Endothelial cell of hepatic sinusoid (primary cell): ENCODE data around the gene ABHD17C.

Experiments
- in situ Hi-C: cut with HindIII; loops from 2 replicates; pipeline ENCODE4 v1.10.0; 2017; ENCODE audit warnings: low sequenced_read_pairs

ABHD17C gene

GRCh38 chr15:80780416-80781221 lies 85.5 kb downstream of the ABHD17C start:
- in situ Hi-C loops = no loop called here

- in situ Hi-C loops = no loop called here
Measured at GRCh38 chr15:80783260-80783659, 88.2 kb downstream of the ABHD17C start.

DNA sequence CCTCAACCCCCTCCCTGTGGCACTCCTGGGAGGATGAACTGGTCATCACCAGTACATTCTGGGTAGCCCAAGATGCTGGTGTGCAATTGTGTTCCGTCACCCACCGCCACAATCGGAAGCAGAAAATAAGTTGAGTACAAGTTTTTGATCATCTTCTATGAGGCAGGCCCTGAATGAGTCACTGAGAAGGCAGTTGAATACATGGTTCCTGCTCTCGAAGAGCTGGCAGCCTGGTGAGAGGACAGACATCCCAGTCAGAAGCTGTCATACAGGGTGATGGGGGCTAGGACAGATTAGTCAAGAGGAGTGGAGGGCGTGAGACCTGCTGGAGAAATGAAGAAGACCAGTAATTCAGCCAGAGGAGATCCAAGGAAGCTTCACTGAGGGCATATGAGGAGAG lies 90.2 kb downstream of the ABHD17C start:
- in situ Hi-C loops = loop anchor here (5.0 kb wide), 1 partner anchor 68 kb away; no protein-coding TSS in a partner anchor

DNA sequence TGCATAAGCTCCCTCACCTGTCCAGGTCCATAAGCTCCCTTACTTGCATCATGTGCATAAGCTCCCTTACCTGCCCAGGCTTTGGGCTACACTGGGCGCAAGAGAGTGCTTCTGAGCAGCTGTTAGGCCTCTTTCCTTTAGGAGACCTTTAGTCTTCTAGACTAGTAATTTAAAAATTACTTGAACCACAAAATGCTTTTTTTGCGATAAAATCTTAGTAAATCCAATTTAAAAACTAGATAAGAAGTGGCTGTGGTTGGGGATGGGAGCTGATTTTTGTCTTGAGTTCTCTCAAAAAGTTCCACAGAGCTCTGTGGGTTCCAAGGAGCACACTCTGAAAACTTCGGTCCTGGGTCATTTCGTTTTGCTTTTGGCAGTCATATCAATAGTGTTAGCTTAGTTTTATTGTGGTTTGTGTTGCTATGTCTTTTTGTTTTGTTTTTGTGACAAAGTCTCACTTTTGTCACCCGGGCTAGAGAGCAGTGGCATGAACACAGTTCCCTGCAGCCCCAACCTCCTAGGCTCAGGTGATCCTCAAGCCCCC lies 90.8 kb downstream of the ABHD17C start:
- in situ Hi-C loops = loop anchor here (5.0 kb wide), 1 partner anchor 69 kb away; no protein-coding TSS in a partner anchor

DNA sequence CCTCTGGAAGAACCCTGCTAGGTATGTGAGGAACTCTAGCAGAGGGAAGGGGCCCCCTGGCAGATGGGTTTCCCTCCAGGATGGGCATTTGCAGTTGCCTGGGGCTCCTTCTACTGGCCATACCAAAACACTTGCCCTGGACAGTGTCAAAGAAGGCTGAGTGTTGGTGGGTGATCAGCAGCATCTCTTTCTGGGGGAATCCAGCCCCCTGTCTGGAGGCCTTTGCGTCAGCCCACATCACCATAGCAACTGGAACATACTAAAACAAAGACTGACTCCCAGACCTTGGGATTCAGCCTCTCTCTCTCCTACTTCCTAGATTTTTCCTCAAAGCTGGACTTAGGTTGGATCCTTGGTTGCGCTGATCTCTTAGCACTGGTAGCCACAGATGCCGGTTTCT lies 92.2 kb downstream of the ABHD17C start:
- in situ Hi-C loops = loop anchor here (5.0 kb wide), 1 partner anchor 70 kb away; no protein-coding TSS in a partner anchor

GRCh38 chr15:80788536-80788935 lies 93.4 kb downstream of the ABHD17C start:
- in situ Hi-C loops = loop anchor here (5.0 kb wide), 1 partner anchor 71 kb away; no protein-coding TSS in a partner anchor

DNA sequence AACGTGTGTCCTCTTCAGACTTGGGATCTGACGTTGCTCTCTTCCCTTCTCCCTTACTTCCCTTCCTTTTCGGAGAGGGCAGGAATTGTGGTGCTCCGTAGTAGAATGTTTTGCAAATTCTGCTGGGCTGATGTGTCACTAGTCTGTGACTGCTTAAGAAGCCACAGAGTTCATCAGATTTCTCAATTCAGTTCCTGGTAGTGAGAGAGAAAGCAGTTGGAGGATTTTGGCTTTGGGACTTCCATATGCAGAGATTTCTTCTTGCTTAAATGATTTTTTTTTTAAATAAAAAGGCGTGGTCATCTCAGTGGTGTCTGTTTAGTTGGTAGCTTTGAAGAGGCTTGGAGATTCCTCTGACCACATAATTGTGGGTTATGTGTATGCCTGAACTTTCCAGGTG lies 94.2 kb downstream of the ABHD17C start:
- in situ Hi-C loops = loop anchor here (5.0 kb wide), 1 partner anchor 72 kb away; no protein-coding TSS in a partner anchor

DNA sequence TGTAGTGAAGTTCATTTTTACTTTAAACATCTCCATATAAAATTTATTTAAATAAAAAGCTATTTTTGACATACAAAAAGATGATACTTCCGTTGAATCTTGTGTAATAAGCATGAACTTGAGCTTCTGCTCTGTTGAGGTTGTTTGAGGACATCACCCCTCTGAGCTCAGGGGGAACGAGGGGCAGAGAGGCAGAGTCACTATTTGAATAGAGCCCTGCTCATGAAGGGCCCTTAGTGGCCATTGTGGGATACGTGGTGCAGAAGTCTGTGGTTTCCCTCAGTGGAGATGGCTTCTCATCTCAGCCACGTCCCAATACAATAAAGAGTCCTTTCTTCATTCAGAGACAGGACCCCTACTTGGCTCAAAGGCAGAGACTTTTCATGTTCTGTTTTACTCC lies 94.7 kb downstream of the ABHD17C start:
- in situ Hi-C loops = loop anchor here (5.0 kb wide), 2 partner anchors 72 to 178 kb away; no protein-coding TSS in a partner anchor

DNA sequence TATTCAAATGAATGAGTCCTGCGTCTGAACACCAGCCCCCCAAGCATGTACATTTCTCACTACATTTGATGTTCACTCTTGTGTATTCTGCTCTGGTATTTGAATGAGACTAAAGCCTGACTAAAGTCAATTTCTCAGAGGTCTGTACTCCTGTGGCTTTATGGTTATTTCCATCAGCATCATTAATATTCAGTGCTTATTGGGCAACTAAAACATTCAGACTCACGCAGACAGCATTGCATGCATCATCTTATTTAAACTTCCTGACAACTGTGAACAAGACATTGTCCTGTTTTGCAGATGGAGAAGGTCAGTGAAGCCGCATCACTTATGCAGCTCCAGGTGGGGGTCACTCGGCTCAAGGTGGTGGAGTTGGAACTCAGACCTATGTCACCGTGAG lies 95.1 kb downstream of the ABHD17C start:
- in situ Hi-C loops = loop anchor here (5.0 kb wide), 1 partner anchor 177 kb away; no protein-coding TSS in a partner anchor

DNA sequence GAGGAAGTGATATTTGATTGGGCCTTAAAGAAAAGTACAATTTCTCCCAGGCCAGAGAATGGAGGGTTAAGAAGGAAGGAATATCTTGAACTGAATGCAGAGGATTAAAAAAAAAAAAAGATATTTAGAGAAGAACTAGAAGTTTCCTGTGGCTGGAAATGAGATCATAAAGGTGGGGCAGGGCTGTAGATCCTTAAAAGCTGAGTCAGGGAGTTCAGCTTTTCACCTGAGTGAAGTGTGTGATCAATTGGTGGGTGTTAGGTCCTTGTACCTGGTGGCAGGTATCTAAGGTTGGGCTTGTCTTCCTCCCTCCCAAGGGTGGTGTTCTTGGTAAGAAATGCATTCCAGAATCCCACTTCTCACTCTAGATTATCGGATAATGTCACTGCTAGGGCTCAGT lies 95.9 kb downstream of the ABHD17C start:
- in situ Hi-C loops = loop anchor here (5.0 kb wide), 1 partner anchor 176 kb away; no protein-coding TSS in a partner anchor

GRCh38 chr15:80796407-80796806 lies 101.3 kb downstream of the ABHD17C start:
- in situ Hi-C loops = no loop called here

- in situ Hi-C loops = no loop called here
Measured at GRCh38 chr15:80798911-80799310, 103.8 kb downstream of the ABHD17C start.

DNA sequence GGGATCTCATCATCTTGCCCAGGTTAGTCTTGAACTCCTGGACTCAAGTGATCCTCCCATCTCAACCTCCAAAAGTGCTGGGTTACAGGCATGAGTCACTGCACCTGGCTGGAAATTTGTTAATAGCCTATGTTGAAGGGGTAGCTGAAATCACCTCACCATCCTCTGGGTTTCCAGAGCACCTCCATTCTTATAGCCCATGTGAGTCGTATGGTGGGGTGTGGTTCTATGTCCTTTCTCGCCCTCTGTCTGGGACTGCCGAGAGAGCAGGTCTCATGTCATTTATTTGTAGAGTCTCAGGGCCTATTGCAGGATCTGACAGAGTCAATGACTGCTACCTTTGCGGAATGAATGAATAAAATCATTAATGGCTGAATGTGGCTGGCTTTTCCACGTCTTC lies 105.0 kb downstream of the ABHD17C start:
- in situ Hi-C loops = no loop called here

DNA sequence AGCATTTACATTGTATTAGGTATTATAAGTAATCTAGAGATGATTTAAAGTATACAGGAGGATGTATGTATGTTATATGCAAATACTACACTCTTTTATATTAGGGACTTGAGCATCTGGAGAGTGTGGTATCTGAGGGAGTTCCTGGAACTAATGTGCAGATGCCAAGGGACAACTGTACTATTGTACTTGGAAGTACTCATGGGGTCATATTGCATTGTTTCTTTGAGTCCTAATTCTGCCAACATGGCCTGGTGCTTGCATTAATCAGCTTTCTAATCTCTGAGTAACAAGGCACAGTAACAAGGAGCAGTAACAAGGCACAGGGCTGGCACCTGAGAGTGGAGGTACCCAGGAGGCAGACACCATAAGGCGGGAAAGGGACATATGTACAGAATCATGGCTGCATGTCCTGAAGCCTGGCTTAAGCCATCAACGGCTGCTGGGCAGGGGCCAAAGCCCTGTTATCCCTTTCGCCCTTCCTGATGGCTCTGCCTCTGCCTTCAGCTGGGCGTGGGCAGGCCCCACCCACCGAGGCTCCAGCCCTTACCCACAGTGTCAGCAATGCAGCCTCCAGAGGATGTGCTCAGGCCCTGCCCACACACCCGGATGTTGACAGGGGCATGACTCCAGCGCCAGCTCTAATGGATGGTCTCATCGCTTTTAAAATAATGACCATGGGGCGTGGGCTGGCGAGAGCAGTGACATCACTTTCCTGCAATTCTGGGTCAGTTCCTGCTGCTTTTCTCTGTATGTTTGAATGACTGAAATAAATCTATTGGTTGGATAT lies 107.0 kb downstream of the ABHD17C start:
- in situ Hi-C loops = no loop called here

DNA sequence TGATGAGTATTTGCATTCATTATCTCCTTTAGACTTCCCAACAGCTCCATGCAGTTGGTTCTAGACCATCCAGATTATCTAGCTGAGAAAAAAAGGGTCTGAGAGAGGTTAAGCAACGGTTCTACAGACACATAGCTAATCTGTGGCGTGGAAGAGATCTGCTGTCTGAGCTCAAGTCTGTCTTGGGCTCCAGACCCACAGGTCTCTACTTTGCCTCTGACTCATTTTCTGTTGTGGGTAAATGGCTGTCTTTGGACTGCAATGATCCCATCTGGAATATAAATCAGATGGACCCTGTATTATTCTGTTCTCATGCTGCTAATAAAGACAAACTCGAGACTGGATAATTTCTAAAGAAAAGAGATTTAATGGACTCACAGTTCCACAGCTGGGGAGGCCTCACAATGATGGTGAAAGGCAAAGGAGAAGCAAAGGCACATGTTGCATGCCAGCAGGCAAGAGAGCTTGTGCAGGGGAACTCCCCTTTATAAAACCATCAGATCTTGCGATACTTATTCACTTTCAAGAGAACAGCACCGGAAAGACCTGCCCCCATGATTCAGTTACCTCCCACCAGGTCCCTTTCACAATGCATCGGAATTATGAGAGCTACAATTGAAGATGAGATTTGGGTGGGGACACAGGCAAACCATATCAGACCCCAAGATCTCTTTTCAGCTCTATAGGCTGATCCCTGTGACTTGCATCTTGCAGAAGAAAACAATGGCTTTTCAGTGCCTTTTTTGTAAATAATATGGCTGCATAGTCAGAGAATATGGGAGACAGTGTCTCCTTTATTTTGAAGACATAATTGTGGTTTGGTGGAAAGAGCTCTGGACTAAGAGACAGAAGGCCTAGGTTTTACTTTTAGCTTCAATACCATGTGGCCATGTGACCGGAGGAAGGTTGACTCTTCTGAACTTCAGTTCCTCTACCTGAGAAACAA lies 108.7 kb downstream of the ABHD17C start:
- in situ Hi-C loops = no loop called here

DNA sequence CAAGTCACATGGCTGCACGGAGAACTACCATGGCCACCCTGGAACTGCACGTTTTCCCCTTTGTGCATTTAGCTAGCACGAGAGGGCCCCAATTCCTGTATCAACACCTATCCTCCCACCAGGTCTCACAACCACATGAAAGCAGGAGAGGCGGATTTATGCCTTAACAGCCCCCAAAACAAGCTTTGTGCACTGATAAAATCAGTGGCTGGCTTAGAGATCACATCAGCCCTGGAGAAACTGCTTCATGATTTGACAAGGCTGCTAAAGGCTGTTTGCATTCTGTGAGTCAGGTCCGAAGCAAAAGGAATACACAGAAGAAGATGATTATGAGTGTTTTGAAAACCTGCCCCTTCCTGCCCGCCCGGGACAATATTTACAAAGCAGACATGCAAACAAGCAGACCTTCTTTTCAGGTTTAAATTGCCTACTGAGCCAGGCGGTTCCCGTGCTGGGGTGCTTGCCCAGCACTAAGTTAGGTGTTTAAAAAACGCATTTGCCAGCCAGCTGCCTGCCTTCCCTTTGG lies 109.9 kb downstream of the ABHD17C start:
- in situ Hi-C loops = loop anchor here (5.0 kb wide), 1 partner anchor 67 kb away; no protein-coding TSS in a partner anchor
